WTC11 (cell line): ENCODE data around the gene TMEM198.

Experiments used
- CTCF ChIP-seq: fragments of 200-600 bp; IDR thresholded peaks from 2 replicates; pipeline ENCODE4 v1.8.0; 2022; ENCODE audit warnings: antibody characterized with exemption
- ETV6 ChIP-seq: sonication (generic); formaldehyde crosslinking; IDR thresholded peaks from 2 replicates; pipeline ENCODE4 v1.8.1; 2022; ENCODE audit warnings: mild to moderate bottlenecking, missing genetic modification reagents
- JUN ChIP-seq: sonication (generic); formaldehyde crosslinking; IDR thresholded peaks from 2 replicates; pipeline ENCODE4 v1.8.0; 2023; ENCODE audit warnings: mild to moderate bottlenecking, missing genetic modification reagents
- OVOL2 ChIP-seq: fragments of 250-450 bp; sonication (Bioruptor Pico); IDR thresholded peaks from 2 replicates; pipeline ENCODE4 v1.9.0; 2021; ENCODE audit warnings: mild to moderate bottlenecking, borderline replicate concordance
- PREB ChIP-seq: sonication (generic); formaldehyde crosslinking; IDR thresholded peaks from 2 replicates; pipeline ENCODE4 v1.8.1; 2022; ENCODE audit warnings: mild to moderate bottlenecking, missing genetic modification reagents, moderate library complexity, borderline replicate concordance
- RELA ChIP-seq: sonication (generic); formaldehyde crosslinking; IDR thresholded peaks from 2 replicates; pipeline ENCODE4 v1.8.1; 2022; ENCODE audit warnings: missing genetic modification reagents, mild to moderate bottlenecking, borderline replicate concordance
- TCF7 ChIP-seq: sonication (generic); formaldehyde crosslinking; IDR thresholded peaks from 2 replicates; pipeline ENCODE4 v1.8.0; 2022; ENCODE audit warnings: mild to moderate bottlenecking, low read depth, missing genetic modification reagents, moderate library complexity
- ZNF138 ChIP-seq: sonication (generic); formaldehyde crosslinking; conservative IDR thresholded peaks from 2 replicates; pipeline ENCODE4 v1.8.1; 2022; ENCODE audit warnings: mild to moderate bottlenecking, moderate library complexity, missing genetic modification reagents
- TF ChIP-seq, protein P1 (sequence below): sonication (generic); formaldehyde crosslinking; IDR thresholded peaks from 2 replicates; pipeline ENCODE4 v1.8.1; 2023; ENCODE audit warnings: mild to moderate bottlenecking, missing genetic modification reagents
- TF ChIP-seq, protein P2 (sequence below): sonication (generic); formaldehyde crosslinking; IDR thresholded peaks from 2 replicates; pipeline ENCODE4 v1.8.0; 2023; ENCODE audit warnings: mild to moderate bottlenecking, missing genetic modification reagents
- TF ChIP-seq, protein P3 (sequence below): sonication (generic); formaldehyde crosslinking; IDR thresholded peaks from 2 replicates; pipeline ENCODE4 v1.8.1; 2022; ENCODE audit warnings: low read depth, missing genetic modification reagents, borderline replicate concordance
- TF ChIP-seq, protein P4 (sequence below): sonication (generic); formaldehyde crosslinking; IDR thresholded peaks from 2 replicates; pipeline ENCODE4 v1.8.1; 2023; ENCODE audit warnings: mild to moderate bottlenecking, missing genetic modification reagents, moderate library complexity

- TF ChIP-seq, protein P1, sequence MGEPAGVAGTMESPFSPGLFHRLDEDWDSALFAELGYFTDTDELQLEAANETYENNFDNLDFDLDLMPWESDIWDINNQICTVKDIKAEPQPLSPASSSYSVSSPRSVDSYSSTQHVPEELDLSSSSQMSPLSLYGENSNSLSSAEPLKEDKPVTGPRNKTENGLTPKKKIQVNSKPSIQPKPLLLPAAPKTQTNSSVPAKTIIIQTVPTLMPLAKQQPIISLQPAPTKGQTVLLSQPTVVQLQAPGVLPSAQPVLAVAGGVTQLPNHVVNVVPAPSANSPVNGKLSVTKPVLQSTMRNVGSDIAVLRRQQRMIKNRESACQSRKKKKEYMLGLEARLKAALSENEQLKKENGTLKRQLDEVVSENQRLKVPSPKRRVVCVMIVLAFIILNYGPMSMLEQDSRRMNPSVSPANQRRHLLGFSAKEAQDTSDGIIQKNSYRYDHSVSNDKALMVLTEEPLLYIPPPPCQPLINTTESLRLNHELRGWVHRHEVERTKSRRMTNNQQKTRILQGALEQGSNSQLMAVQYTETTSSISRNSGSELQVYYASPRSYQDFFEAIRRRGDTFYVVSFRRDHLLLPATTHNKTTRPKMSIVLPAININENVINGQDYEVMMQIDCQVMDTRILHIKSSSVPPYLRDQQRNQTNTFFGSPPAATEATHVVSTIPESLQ: no peak
- TF ChIP-seq ETV6: no peak
- TF ChIP-seq ZNF138 (CRISPR knock-in tag): no peak
- TF ChIP-seq CTCF: no peak
- TF ChIP-seq, protein P2, sequence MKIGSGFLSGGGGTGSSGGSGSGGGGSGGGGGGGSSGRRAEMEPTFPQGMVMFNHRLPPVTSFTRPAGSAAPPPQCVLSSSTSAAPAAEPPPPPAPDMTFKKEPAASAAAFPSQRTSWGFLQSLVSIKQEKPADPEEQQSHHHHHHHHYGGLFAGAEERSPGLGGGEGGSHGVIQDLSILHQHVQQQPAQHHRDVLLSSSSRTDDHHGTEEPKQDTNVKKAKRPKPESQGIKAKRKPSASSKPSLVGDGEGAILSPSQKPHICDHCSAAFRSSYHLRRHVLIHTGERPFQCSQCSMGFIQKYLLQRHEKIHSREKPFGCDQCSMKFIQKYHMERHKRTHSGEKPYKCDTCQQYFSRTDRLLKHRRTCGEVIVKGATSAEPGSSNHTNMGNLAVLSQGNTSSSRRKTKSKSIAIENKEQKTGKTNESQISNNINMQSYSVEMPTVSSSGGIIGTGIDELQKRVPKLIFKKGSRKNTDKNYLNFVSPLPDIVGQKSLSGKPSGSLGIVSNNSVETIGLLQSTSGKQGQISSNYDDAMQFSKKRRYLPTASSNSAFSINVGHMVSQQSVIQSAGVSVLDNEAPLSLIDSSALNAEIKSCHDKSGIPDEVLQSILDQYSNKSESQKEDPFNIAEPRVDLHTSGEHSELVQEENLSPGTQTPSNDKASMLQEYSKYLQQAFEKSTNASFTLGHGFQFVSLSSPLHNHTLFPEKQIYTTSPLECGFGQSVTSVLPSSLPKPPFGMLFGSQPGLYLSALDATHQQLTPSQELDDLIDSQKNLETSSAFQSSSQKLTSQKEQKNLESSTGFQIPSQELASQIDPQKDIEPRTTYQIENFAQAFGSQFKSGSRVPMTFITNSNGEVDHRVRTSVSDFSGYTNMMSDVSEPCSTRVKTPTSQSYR: no peak
- no peak for TF ChIP-seq JUN
- TF ChIP-seq, protein P3, sequence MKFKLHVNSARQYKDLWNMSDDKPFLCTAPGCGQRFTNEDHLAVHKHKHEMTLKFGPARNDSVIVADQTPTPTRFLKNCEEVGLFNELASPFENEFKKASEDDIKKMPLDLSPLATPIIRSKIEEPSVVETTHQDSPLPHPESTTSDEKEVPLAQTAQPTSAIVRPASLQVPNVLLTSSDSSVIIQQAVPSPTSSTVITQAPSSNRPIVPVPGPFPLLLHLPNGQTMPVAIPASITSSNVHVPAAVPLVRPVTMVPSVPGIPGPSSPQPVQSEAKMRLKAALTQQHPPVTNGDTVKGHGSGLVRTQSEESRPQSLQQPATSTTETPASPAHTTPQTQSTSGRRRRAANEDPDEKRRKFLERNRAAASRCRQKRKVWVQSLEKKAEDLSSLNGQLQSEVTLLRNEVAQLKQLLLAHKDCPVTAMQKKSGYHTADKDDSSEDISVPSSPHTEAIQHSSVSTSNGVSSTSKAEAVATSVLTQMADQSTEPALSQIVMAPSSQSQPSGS (CRISPR knock-in tag): no peak
- TF ChIP-seq RELA (CRISPR knock-in tag): no peak
- TF ChIP-seq, protein P4, sequence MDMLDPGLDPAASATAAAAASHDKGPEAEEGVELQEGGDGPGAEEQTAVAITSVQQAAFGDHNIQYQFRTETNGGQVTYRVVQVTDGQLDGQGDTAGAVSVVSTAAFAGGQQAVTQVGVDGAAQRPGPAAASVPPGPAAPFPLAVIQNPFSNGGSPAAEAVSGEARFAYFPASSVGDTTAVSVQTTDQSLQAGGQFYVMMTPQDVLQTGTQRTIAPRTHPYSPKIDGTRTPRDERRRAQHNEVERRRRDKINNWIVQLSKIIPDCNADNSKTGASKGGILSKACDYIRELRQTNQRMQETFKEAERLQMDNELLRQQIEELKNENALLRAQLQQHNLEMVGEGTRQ: no peak
- TF ChIP-seq OVOL2 (CRISPR knock-in tag): no peak
- TF ChIP-seq TCF7 (CRISPR knock-in tag): no peak
- TF ChIP-seq PREB (CRISPR knock-in tag): no peak
Observed at GRCh38 chr2:219520079-219520478, 23.7 kb upstream of the TMEM198 start.
